ENCODE data around the gene RAB11FIP4. TPM values are rescaled to one million over a fixed set of nuclear protein-coding genes. Genes with fewer than 3 reads are reported as not detected.

RAB11FIP4 gene
- total and polyA plus RNA-seq, 2 donors (not counting 1 experiment from before 2014, with no cell fraction given), result 17.0 to 70.5 TPM

GRCh38 chr17:31418773-31419350 lies 27.4 kb downstream of the RAB11FIP4 start:
- intact Hi-C loops (cut with micrococcal nuclease), result no loop called here
- H3K27me3 ChIP-seq (replicated peaks in 1 of 4; ENCODE audit: control extremely low read depth in 1 of 4, control insufficient read depth in 3 of 4, insufficient read depth in 4 of 4, low read length in 3 of 4), result no peaks in the 10 kb centered on the region
- no peak overlapping the region for H2AFZ ChIP-seq (ENCODE audit: insufficient read depth, low read depth, low read length, poor library complexity, severe bottlenecking)
- H3K4me3 Mint-ChIP-seq, result no peak overlapping the region
- peaks cover 7% of the 10 kb centered on the region for H3K9me3 Mint-ChIP-seq (ENCODE audit: insufficient read depth)
- H3K9me3 ChIP-seq (ENCODE audit: control extremely low read depth in 1 of 3, control insufficient read depth in 2 of 3, insufficient read depth in 1 of 3, low read length in 2 of 3), result peaks cover 3 to 22% (median 11%) of the 10 kb centered on the region in 3 donors
- H3K36me3 ChIP-seq (replicated peaks in 1 of 2; ENCODE audit: control extremely low read depth in 1 of 2, control insufficient read depth in 1 of 2, extremely low read depth in 1 of 2, insufficient read depth in 2 of 2, low read length in 1 of 2), result no peaks in the 10 kb centered on the region
- no peak overlapping the region for H3K4me3 ChIP-seq (ENCODE audit: control extremely low read depth in 1 of 5, extremely low read depth in 1 of 5, insufficient read depth in 1 of 5, low read depth in 2 of 5, low read length in 4 of 5)
- TF ChIP-seq EZH2 (IDR thresholded peaks at IDR 0.05; ENCODE audit: borderline replicate concordance, insufficient read depth, low read depth, low read length, poor library complexity, severe bottlenecking), result no peak
- H4K20me1 ChIP-seq (ENCODE audit: control insufficient read depth, insufficient read depth, low read length, poor library complexity, severe bottlenecking), result no peaks in the 10 kb centered on the region
- DNase-seq (no peak), ATAC-seq (ENCODE audit: low read depth) (no peak)
- peaks cover 10% of the 10 kb centered on the region for H3K4me1 Mint-ChIP-seq
- H3K9ac ChIP-seq (ENCODE audit: low read length), result no peak overlapping the region
- peaks cover 9% of the 10 kb centered on the region in 2 donors for H3K4me1 ChIP-seq (ENCODE audit: control insufficient read depth in 2 of 2, insufficient read depth in 2 of 2, low read length in 2 of 2)
- peaks cover 10% of the 10 kb centered on the region for H3K27me3 Mint-ChIP-seq
- ChIA-PET CTCF (interaction anchor here (0.9 kb wide), 1 partner anchor 45 kb away, joined by 3 read pairs; no protein-coding TSS in a partner anchor), POLR2A (no interaction called here)
- H3K27ac Mint-ChIP-seq, result no peak overlapping the region
- H3K27ac ChIP-seq (ENCODE audit: low read length in 2 of 2), result no peak overlapping the region
- H3K79me2 ChIP-seq (ENCODE audit: control insufficient read depth, insufficient read depth, low read length), result no peaks in the 10 kb centered on the region
- WGBS (ENCODE audit: insufficient coverage), result 70% methylated on average over 3 of the region's 6 CpGs
- H3K4me2 ChIP-seq (replicated peaks; ENCODE audit: low read depth, low read length, poor library complexity, severe bottlenecking), result no peak overlapping the region

GRCh38 chr17:31422443-31422842 lies 31.0 kb downstream of the RAB11FIP4 start:
- H3K9me3 ChIP-seq (ENCODE audit: control extremely low read depth in 1 of 3, control insufficient read depth in 2 of 3, insufficient read depth in 1 of 3, low read length in 2 of 3), result peaks cover 3 to 18% (median 11%) of the 10 kb centered on the region in 3 donors
- no peak overlapping the region for H3K9ac ChIP-seq (ENCODE audit: low read length)
- no peaks in the 10 kb centered on the region for H4K20me1 ChIP-seq (ENCODE audit: control insufficient read depth, insufficient read depth, low read length, poor library complexity, severe bottlenecking)
- H3K4me3 Mint-ChIP-seq, result no peak overlapping the region
- H3K27me3 ChIP-seq (replicated peaks in 1 of 4; ENCODE audit: control extremely low read depth in 1 of 4, control insufficient read depth in 3 of 4, insufficient read depth in 4 of 4, low read length in 3 of 4), result peaks cover 0 to 3% (median 0%) of the 10 kb centered on the region in 4 experiments
- ATAC-seq (ENCODE audit: low read depth) (no peak), DNase-seq (no peak)
- no CpG with 5 or more reads among the region's 3 CpGs for WGBS (ENCODE audit: insufficient coverage)
- intact Hi-C loops (cut with micrococcal nuclease), result no loop called here
- peaks cover 7% of the 10 kb centered on the region for H3K9me3 Mint-ChIP-seq (ENCODE audit: insufficient read depth)
- H3K27ac ChIP-seq (ENCODE audit: low read length in 2 of 2), result no peak overlapping the region
- no peak overlapping the region for H2AFZ ChIP-seq (ENCODE audit: insufficient read depth, low read depth, low read length, poor library complexity, severe bottlenecking)
- H3K4me2 ChIP-seq (replicated peaks; ENCODE audit: low read depth, low read length, poor library complexity, severe bottlenecking), result no peak overlapping the region
- no peak overlapping the region for H3K4me3 ChIP-seq (ENCODE audit: control extremely low read depth in 1 of 5, extremely low read depth in 1 of 5, insufficient read depth in 1 of 5, low read depth in 2 of 5, low read length in 4 of 5)
- no peaks in the 10 kb centered on the region for H3K4me1 ChIP-seq (ENCODE audit: control insufficient read depth in 2 of 2, insufficient read depth in 2 of 2, low read length in 2 of 2)
- no peaks in the 10 kb centered on the region for H3K79me2 ChIP-seq (ENCODE audit: control insufficient read depth, insufficient read depth, low read length)
- TF ChIP-seq EZH2 (IDR thresholded peaks at IDR 0.05; ENCODE audit: borderline replicate concordance, insufficient read depth, low read depth, low read length, poor library complexity, severe bottlenecking) (no peak), CTCF (IDR thresholded peaks at IDR 0.05) (no peak)
- CTCF ChIA-PET, result interaction anchor here (1.1 to 2.9 kb wide), 2 partner anchors 14 to 33 kb away, joined by 4 to 9 read pairs; no protein-coding TSS in a partner anchor
- H3K27me3 Mint-ChIP-seq, result peaks cover 20% of the 10 kb centered on the region
- no peak overlapping the region for H3K27ac Mint-ChIP-seq
- POLR2A ChIA-PET, result no interaction called here
- no peaks in the 10 kb centered on the region for H3K36me3 ChIP-seq (replicated peaks in 1 of 2; ENCODE audit: control extremely low read depth in 1 of 2, control insufficient read depth in 1 of 2, extremely low read depth in 1 of 2, insufficient read depth in 2 of 2, low read length in 1 of 2)
- no peaks in the 10 kb centered on the region for H3K4me1 Mint-ChIP-seq
